PC-3 (cell line): ENCODE data around the gene GUCY1B1. TPM values are rescaled to one million over a fixed set of nuclear protein-coding genes. Genes with fewer than 3 reads are reported as not detected.

Source experiments
- ATAC-seq: fragments of 200-7000 bp; cut with Tn5 transposase; 2 replicates; pipeline ENCODE4 v1.9.1; 2020; ENCODE audit warnings: mild to moderate bottlenecking, moderate library complexity
- BruUV-seq: library from RNA; stranded (reverse); fragments of 400-500 nt; replicated peaks from 2 replicates; lab custom pipeline; 2021; lab: Mats Ljungman, UMichigan
- CTCF ChIA-PET: fragments of 300-600 bp; sonication (Branson Sonifier 250); formaldehyde crosslinking; loops from one replicate; lab custom pipeline; 2022; ENCODE audit warnings: antibody characterized with exemption; lab: Charles Lee
- POLR2A ChIA-PET: fragments of 300-600 bp; sonication (Branson Sonifier 250); formaldehyde crosslinking; loops from one replicate; lab custom pipeline; 2022; ENCODE audit warnings: antibody characterized with exemption; ENCODE audit not compliant: unreplicated experiment; lab: Charles Lee
- DNase-seq: peaks from one replicate; pipeline ENCODE4 v3.0.0-alpha.2; 2015
- H2AFZ ChIP-seq: fragments of 300-600 bp; sonication (generic); 2 replicates; pipeline ENCODE4 v1.6.0; 2016; ENCODE audit warnings: antibody characterized with exemption, low read length
- H3F3A ChIP-seq: fragments of 300-600 bp; sonication (generic); one replicate; pipeline ENCODE4 v1.6.0; 2017; ENCODE audit warnings: antibody characterized with exemption, low read length, control low read depth, mild to moderate bottlenecking; ENCODE audit not compliant: unreplicated experiment
- H3K27ac ChIP-seq: fragments of 300-600 bp; sonication (generic); 2 replicates; pipeline ENCODE4 v1.5.1; 2016; ENCODE audit warnings: mild to moderate bottlenecking, low read length
- H3K27me3 ChIP-seq: fragments of 300-600 bp; sonication (generic); 2 replicates; pipeline ENCODE4 v1.6.1; 2016; ENCODE audit warnings: low read length, mixed read lengths
- H3K36me3 ChIP-seq: fragments of 300-600 bp; sonication (generic); 2 replicates; pipeline ENCODE4 v1.6.1; 2016; ENCODE audit warnings: low read depth, mixed run types, low read length, mixed read lengths
- H3K4me1 ChIP-seq: fragments of 300-600 bp; sonication (generic); 2 replicates; pipeline ENCODE4 v1.5.1; 2016; ENCODE audit warnings: low read length; ENCODE audit not compliant: insufficient read depth
- H3K4me2 ChIP-seq: fragments of 300-600 bp; sonication (generic); 2 replicates; pipeline ENCODE4 v1.6.0; 2016; ENCODE audit warnings: low read length
- H3K4me3 ChIP-seq: fragments of 300-600 bp; sonication (generic); 2 replicates; pipeline ENCODE4 v1.5.1; 2016; ENCODE audit warnings: mild to moderate bottlenecking, low read length, mixed read lengths
- H3K79me2 ChIP-seq: fragments of 300-600 bp; sonication (generic); 2 replicates; pipeline ENCODE4 v1.6.1; 2017; ENCODE audit warnings: low read length, mixed read lengths
- H3K9ac ChIP-seq: fragments of 300-600 bp; sonication (generic); 2 replicates; pipeline ENCODE4 v1.6.0; 2016; ENCODE audit warnings: mild to moderate bottlenecking, low read length
- H3K9me2 ChIP-seq: fragments of 300-600 bp; sonication (generic); replicated peaks from 2 replicates; pipeline ENCODE4 v1.6.1; 2016; ENCODE audit warnings: mixed run types, low read length, mixed read lengths
- H3K9me3 ChIP-seq: fragments of 300-600 bp; sonication (generic); 2 replicates; pipeline ENCODE4 v1.6.1; 2016; ENCODE audit warnings: low read length, mixed read lengths
- H4K20me1 ChIP-seq: fragments of 300-600 bp; sonication (generic); 2 replicates; pipeline ENCODE4 v1.6.1; 2016; ENCODE audit warnings: low read length, mixed read lengths
- CTCF ChIP-seq: fragments of 300-600 bp; sonication (generic); conservative IDR thresholded peaks from 2 replicates; pipeline ENCODE4 v1.5.1; 2017; ENCODE audit warnings: antibody characterized with exemption, low read depth, mild to moderate bottlenecking, low read length
- EZH2 ChIP-seq: fragments of 300-600 bp; sonication (generic); IDR thresholded peaks from one replicate; pipeline ENCODE4 v1.6.1; 2017; ENCODE audit warnings: antibody characterized with exemption, mild to moderate bottlenecking, low read length; ENCODE audit not compliant: unreplicated experiment
- EZH2phosphoT487 ChIP-seq: fragments of 300-600 bp; sonication (generic); IDR thresholded peaks from 2 replicates; pipeline ENCODE4 v1.6.1; 2018; ENCODE audit warnings: mild to moderate bottlenecking, antibody characterized with exemption, low read length, borderline replicate concordance
- intact Hi-C: fragments of 100-400 bp; cut with micrococcal nuclease; formaldehyde crosslinking; loops from 2 replicates; pipeline ENCODE4 v1.9.0; 2023
- total RNA-seq: library from RNA; depleted of rRNA; stranded (reverse); fragments of >200 nt; gene quantifications from 2 replicates; pipeline ENCODE4 v1.2.3, GENCODE V29; 2014

Gene GUCY1B1
- total RNA-seq, 1 experiment from 2014 or later: 4.4 TPM

- CTCF ChIA-PET: no interaction called here
Measured at GRCh38 chr4:155734065-155734464, 24.8 kb upstream of the GUCY1B1 start.

GRCh38 chr4:155734951-155735350 is 23.9 kb upstream of the GUCY1B1 start:
- H3K9ac ChIP-seq: no peak overlapping the region
- H3K4me3 ChIP-seq: no peak overlapping the region
- CTCF ChIA-PET: no interaction called here

More at GRCh38 chr4:155734065-155734464, 24.8 kb upstream of the GUCY1B1 start:
- Histone ChIP-seq H2AFZ (no peak overlapping the region), H4K20me1 (no peaks in the 10 kb centered on the region), H3K4me2 (no peak overlapping the region), H3K4me3 (no peak overlapping the region), H3K4me1 (no peaks in the 10 kb centered on the region), H3K27ac (no peak overlapping the region), H3K9me3 (no peaks in the 10 kb centered on the region), H3K79me2 (no peaks in the 10 kb centered on the region), H3K27me3 (no peaks in the 10 kb centered on the region), H3F3A (no peaks in the 10 kb centered on the region), H3K36me3 (no peaks in the 10 kb centered on the region), H3K9ac (no peak overlapping the region), H3K9me2 (no peaks in the 10 kb centered on the region)
- intact Hi-C loops: no loop called here
- POLR2A ChIA-PET: no interaction called here
- ATAC-seq: no peak
- DNase-seq: no peak
- TF ChIP-seq CTCF: no peak
- no peak for TF ChIP-seq EZH2
- TF ChIP-seq EZH2phosphoT487: no peak
- BruUV-seq: no TSS peak

More at GRCh38 chr4:155734951-155735350, 23.9 kb upstream of the GUCY1B1 start:
- Histone ChIP-seq H3K27me3 (no peaks in the 10 kb centered on the region), H3F3A (no peaks in the 10 kb centered on the region), H3K9me3 (no peaks in the 10 kb centered on the region), H3K79me2 (no peaks in the 10 kb centered on the region), H3K27ac (no peak overlapping the region), H2AFZ (no peak overlapping the region), H3K4me2 (no peak overlapping the region), H3K36me3 (no peaks in the 10 kb centered on the region), H3K9me2 (no peaks in the 10 kb centered on the region), H3K4me1 (no peaks in the 10 kb centered on the region), H4K20me1 (no peaks in the 10 kb centered on the region)
- no TSS peak for BruUV-seq
- POLR2A ChIA-PET: no interaction called here
- ATAC-seq (no peak), DNase-seq (no peak)
- intact Hi-C loops: no loop called here
- TF ChIP-seq EZH2phosphoT487: no peak
- no peak for TF ChIP-seq EZH2
- no peak for TF ChIP-seq CTCF
